NT2/D1 (cell line): ENCODE data around the gene UGT8.
"Not testable (repeated sequence)": the region's sequence is repeated elsewhere in the genome, so short reads cannot be mapped to it uniquely, and the experiment has no call there.

Experiments
- DNase-seq: peaks from one replicate; pipeline ENCODE4 v3.0.0-alpha.2; 2011; ENCODE audit warnings: low read depth, low spot score
- H3K27me3 ChIP-seq: 2 replicates; pipeline ENCODE4 v1.6.0; 2011; ENCODE audit warnings: mild to moderate bottlenecking; ENCODE audit not compliant: insufficient read length, insufficient read depth
- H3K36me3 ChIP-seq: 2 replicates; pipeline ENCODE4 v1.6.1; 2011; ENCODE audit warnings: mild to moderate bottlenecking, low read length, mixed read lengths; ENCODE audit not compliant: insufficient read depth, insufficient read length
- H3K4me1 ChIP-seq: 2 replicates; pipeline ENCODE4 v1.5.1; 2011; ENCODE audit not compliant: insufficient read depth, insufficient read length
- H3K4me3 ChIP-seq: 2 replicates; pipeline ENCODE4 v1.5.1; 2011; ENCODE audit warnings: low read depth; ENCODE audit not compliant: insufficient read length
- H3K9ac ChIP-seq: 2 replicates; pipeline ENCODE4 v1.6.0; 2011; ENCODE audit warnings: low read depth; ENCODE audit not compliant: insufficient read length
- H3K9me3 ChIP-seq: 2 replicates; pipeline ENCODE4 v1.5.1; 2011; ENCODE audit warnings: mild to moderate bottlenecking, low read length; ENCODE audit not compliant: insufficient read depth
- SUZ12 ChIP-seq: IDR thresholded peaks from 2 replicates; pipeline ENCODE4 v1.6.1; 2011; ENCODE audit not compliant: insufficient read length, insufficient read depth; ENCODE audit errors: extremely low read depth
- YY1 ChIP-seq: IDR thresholded peaks from 2 replicates; pipeline ENCODE4 v1.6.1; 2011; ENCODE audit not compliant: insufficient read length, insufficient read depth
- ZNF274 ChIP-seq: IDR thresholded peaks from 2 replicates; pipeline ENCODE4 v1.6.1; 2011; ENCODE audit warnings: mild to moderate bottlenecking, low read depth, low read length

UGT8 gene

GRCh38 chr4:114613560-114613959, 15.0 kb downstream of the UGT8 start:
- Histone ChIP-seq H3K4me1 (no peaks in the 10 kb centered on the region), H3K9me3 (no peaks in the 10 kb centered on the region), H3K9ac (no peak overlapping the region), H3K27me3 (no peaks in the 10 kb centered on the region), H3K4me3 (no peak overlapping the region), H3K36me3 (no peaks in the 10 kb centered on the region)
- DNase-seq = no peak
- TF ChIP-seq SUZ12 (no peak), ZNF274 (no peak), YY1 (no peak)

GRCh38 chr4:114615435-114615834, 16.8 kb downstream of the UGT8 start:
- H3K9ac ChIP-seq = no peak overlapping the region
- DNase-seq = no peak
- no peaks in the 10 kb centered on the region for H3K4me1 ChIP-seq
- TF ChIP-seq YY1 = no peak
- TF ChIP-seq SUZ12 = no peak
- TF ChIP-seq ZNF274 = no peak
- no peaks in the 10 kb centered on the region for H3K27me3 ChIP-seq
- no peak overlapping the region for H3K4me3 ChIP-seq
- no peaks in the 10 kb centered on the region for H3K36me3 ChIP-seq
- no peaks in the 10 kb centered on the region for H3K9me3 ChIP-seq

- H3K4me3 ChIP-seq, DNase-seq, H3K36me3 ChIP-seq: not testable (repeated sequence)
These were observed 17.4 kb downstream of the UGT8 start for GRCh38 chr4:114616036-114616435.

DNA sequence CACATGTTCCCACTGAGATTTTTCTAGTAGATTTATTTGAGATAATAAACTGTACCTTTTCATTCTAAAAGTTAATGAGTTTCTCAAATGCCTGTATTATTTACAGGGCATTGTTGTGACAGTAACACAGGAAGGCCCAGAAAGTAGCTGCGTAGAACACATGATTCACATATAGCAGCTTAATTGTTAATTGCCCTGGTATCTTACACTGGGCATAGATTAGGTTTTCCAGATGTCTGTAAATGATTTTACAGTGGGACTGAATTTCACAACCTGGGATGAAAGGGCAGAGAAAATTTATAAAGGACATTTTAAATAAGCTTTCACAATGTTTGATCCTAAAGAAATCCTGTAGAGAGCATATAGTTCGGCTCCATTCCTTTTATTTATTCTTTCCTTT, 27.6 kb downstream of the UGT8 start:
- Histone ChIP-seq H3K9ac (no peak overlapping the region), H3K9me3 (no peaks in the 10 kb centered on the region), H3K4me3 (no peak overlapping the region), H3K27me3 (no peaks in the 10 kb centered on the region), H3K36me3 (no peaks in the 10 kb centered on the region), H3K4me1 (no peaks in the 10 kb centered on the region)
- TF ChIP-seq SUZ12 = no peak
- TF ChIP-seq ZNF274 = no peak
- no peak for TF ChIP-seq YY1
- DNase-seq = no peak

More at GRCh38 chr4:114616036-114616435, 17.4 kb downstream of the UGT8 start:
- H3K27me3 ChIP-seq, H3K9ac ChIP-seq, H3K4me1 ChIP-seq, H3K9me3 ChIP-seq: not testable (repeated sequence)

DNA sequence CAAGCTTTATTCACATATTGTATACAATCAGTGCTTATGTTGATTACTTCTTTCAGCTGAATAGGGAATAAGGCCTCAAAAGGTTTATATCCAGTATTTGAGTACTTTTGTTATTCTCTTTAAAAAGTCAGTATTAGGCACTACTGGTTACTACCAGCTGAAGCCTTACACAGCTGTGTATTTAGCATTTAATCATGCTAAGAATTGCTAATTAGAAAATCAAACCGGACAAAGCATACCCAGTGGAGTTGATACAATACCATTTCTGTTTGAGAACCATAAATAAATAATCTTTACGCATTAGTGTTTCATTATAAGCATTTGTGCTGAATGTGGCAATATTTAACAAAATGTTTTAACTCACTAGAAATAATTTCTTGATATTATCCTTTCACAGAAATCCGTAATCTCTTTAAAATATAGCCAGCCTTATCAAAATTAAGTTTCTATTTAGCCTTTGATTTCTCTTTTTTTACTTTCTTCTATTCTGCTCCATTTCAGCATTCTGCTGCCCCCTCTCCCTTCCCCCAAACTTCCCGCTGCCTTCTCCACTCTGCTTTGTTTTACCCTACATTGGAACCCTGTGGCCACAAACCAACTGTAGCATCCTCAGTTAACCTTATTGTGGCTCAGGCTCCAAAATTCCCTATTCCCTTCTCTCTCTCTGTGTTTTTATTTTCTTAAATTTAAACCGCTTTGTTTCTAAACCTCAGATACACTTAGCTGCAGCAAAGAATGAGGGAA, 37.8 kb downstream of the UGT8 start:
- DNase-seq = no peak
- H3K9me3 ChIP-seq = no peaks in the 10 kb centered on the region
- no peaks in the 10 kb centered on the region for H3K4me1 ChIP-seq
- H3K36me3 ChIP-seq = no peaks in the 10 kb centered on the region
- H3K9ac ChIP-seq = no peak overlapping the region
- H3K4me3 ChIP-seq = no peak overlapping the region
- no peaks in the 10 kb centered on the region for H3K27me3 ChIP-seq
- TF ChIP-seq SUZ12 (no peak), ZNF274 (no peak), YY1 (no peak)

DNA sequence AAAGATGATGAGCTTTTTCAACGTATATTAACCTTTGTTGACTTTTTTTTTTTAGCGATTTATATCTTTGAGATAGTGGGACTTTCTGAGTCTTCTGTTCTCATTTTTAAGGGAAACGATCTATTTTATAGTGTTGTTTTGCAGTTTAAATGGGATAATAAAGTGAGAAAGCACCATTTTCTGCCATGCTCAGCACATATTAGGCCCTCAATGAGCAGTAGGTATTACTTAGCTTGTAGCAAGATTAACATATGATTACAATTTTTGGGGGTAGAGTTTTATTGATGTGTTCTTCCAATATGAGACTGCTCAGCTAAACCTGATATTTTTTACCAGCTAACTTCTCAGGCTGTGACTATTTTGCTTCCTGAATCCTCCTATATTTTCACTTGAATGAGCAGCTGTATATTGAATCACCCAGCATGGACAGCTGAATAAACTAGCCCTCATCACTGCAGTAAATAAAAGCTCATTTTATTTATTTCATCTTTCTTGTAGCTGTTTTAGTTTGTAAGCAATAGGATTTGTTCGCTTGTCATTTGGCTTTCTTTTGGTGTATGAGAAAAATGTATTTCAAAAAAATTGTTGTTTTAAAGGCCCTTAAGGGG, 43.7 kb downstream of the UGT8 start:
- Histone ChIP-seq H3K36me3 (no peaks in the 10 kb centered on the region), H3K9ac (no peak overlapping the region), H3K9me3 (no peaks in the 10 kb centered on the region), H3K27me3 (no peaks in the 10 kb centered on the region), H3K4me1 (no peaks in the 10 kb centered on the region), H3K4me3 (no peak overlapping the region)
- no peak for DNase-seq
- no peak for TF ChIP-seq YY1
- TF ChIP-seq SUZ12 = no peak
- no peak for TF ChIP-seq ZNF274

GRCh38 chr4:114649908-114650307, 51.3 kb downstream of the UGT8 start:
- H3K36me3 ChIP-seq = no peaks in the 10 kb centered on the region
- no peaks in the 10 kb centered on the region for H3K4me1 ChIP-seq
- no peaks in the 10 kb centered on the region for H3K27me3 ChIP-seq
- no peak for TF ChIP-seq YY1
- no peak for TF ChIP-seq ZNF274
- no peak for TF ChIP-seq SUZ12
- H3K4me3 ChIP-seq = no peak overlapping the region
- no peak overlapping the region for H3K9ac ChIP-seq
- H3K9me3 ChIP-seq = no peaks in the 10 kb centered on the region
- DNase-seq = peak; percentile 1
